Measurements from ENCODE around the gene KCNN2. TPM values are rescaled to one million over a fixed set of nuclear protein-coding genes. Genes with fewer than 3 reads are reported as not detected.

Gene KCNN2
- total and polyA plus RNA-seq, 2 of the 4 experiments (the other 2 are of a cell fraction), result 2.2 to 8.8 TPM

DNA sequence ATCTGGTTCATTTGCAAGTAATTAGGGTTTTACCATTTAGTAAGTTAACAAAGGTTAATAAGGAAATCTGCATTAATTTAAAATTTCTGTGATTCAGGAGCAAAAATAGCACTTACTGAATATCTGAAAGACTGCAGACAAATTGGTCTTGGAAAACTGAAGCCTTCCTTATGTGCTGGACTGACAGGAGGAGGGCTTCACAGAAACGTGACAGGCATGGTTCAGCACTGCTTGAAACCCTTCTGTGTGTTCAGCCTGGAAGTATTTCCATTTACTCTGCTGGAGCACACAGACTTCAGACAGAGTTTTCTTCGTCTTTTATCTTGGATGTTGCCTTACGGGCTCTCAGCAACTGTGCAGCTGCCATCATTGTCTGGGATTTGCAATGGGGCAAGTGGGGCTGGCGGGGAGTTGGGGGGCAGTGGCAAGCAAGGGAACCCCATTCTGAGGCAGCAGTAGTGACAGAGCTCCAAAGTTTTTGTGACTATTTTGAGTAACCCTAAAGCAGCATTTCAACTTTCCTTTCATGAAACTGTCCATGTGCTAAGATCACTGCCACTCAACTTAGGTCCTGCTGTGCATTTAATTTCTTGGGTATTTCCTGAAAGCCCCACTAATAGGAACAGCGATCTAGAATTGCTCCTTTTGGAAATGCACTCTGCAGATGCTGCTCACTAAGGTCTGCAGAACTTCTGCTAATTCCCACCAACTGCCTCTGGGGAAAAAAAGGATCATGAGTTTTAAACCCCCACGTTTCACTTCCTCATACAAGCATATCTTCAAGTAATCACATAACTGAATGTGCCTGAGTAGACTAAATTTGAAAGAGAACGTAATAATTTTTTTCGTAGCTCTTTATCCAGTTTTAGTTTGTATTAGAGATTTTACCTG lies 56.6 kb downstream of the KCNN2 start:
- Histone ChIP-seq H3K4me2 (ENCODE audit: low read depth, low read length) (no peak overlapping the region), H3K4ac (ENCODE audit: low read depth, low read length) (no peak overlapping the region), H3K79me1 (ENCODE audit: low read depth in 1 of 2, low read length in 2 of 2) (peaks cover 0 to 2% of the 10 kb centered on the region in 2 experiments; a peak in 2 of 4 replicates), H3K4me1 (ENCODE audit: control insufficient read depth, insufficient read depth, low read length) (peaks cover 9% of the 10 kb centered on the region), H3K18ac (ENCODE audit: low read depth, low read length) (no peak overlapping the region), H2BK15ac (ENCODE audit: low read depth, low read length) (no peak overlapping the region), H4K91ac (ENCODE audit: insufficient read depth, low read depth, low read length) (no peak overlapping the region), H3K27ac (ENCODE audit: insufficient read depth, low read length) (no peak overlapping the region), H2BK5ac (ENCODE audit: low read depth, low read length, poor library complexity, severe bottlenecking) (no peak overlapping the region), H3K4me3 (ENCODE audit: insufficient read depth, low read depth, low read length) (no peak overlapping the region), H4K8ac (ENCODE audit: low read depth in 2 of 2, low read length in 2 of 2) (no peak overlapping the region), H2AK5ac (ENCODE audit: low read depth, low read length) (no peak overlapping the region), H3K9me3 (ENCODE audit: control insufficient read depth, insufficient read depth, low read length) (no peaks in the 10 kb centered on the region), H2BK120ac (ENCODE audit: low read depth, low read length) (no peak overlapping the region), H3K9ac (ENCODE audit: low read depth, low read length) (no peak overlapping the region), H3K36me3 (ENCODE audit: control insufficient read depth, insufficient read depth, low read length) (no peaks in the 10 kb centered on the region), H3K14ac (replicated peaks; ENCODE audit: low read depth, low read length) (no peak overlapping the region), H2BK20ac (ENCODE audit: low read depth, low read length) (no peak overlapping the region), H4K20me1 (ENCODE audit: insufficient read depth, low read length) (no peaks in the 10 kb centered on the region), H3K23ac (ENCODE audit: low read depth, low read length) (no peak overlapping the region), H2AK9ac (replicated peaks; ENCODE audit: low read depth, low read length, poor library complexity) (no peak overlapping the region), H2AFZ (replicated peaks; ENCODE audit: low read length, poor library complexity) (no peak overlapping the region), H3K9me1 (ENCODE audit: insufficient read depth, low read length) (no peaks in the 10 kb centered on the region), H4K5ac (ENCODE audit: low read depth, low read length) (no peak overlapping the region), H3K56ac (ENCODE audit: extremely low read depth, insufficient read depth, low read length) (no peak overlapping the region), H3K27me3 (ENCODE audit: control insufficient read depth, insufficient read depth, low read length) (no peaks in the 10 kb centered on the region)
- TF ChIP-seq RFX5 (IDR thresholded peaks at IDR 0.05; ENCODE audit: low read depth, low read length), result no peak
- TF ChIP-seq RAD21 (IDR thresholded peaks at IDR 0.05; ENCODE audit: low read length), result no peak
- TF ChIP-seq SMC3 (IDR thresholded peaks at IDR 0.05; ENCODE audit: low read depth, low read length), result no peak
- TF ChIP-seq BHLHE40 (IDR thresholded peaks at IDR 0.05; ENCODE audit: low read depth, low read length), result no peak
- no peak for TF ChIP-seq CHD1 (IDR thresholded peaks at IDR 0.05; ENCODE audit: low read depth, low read length)
- TF ChIP-seq, protein P1, sequence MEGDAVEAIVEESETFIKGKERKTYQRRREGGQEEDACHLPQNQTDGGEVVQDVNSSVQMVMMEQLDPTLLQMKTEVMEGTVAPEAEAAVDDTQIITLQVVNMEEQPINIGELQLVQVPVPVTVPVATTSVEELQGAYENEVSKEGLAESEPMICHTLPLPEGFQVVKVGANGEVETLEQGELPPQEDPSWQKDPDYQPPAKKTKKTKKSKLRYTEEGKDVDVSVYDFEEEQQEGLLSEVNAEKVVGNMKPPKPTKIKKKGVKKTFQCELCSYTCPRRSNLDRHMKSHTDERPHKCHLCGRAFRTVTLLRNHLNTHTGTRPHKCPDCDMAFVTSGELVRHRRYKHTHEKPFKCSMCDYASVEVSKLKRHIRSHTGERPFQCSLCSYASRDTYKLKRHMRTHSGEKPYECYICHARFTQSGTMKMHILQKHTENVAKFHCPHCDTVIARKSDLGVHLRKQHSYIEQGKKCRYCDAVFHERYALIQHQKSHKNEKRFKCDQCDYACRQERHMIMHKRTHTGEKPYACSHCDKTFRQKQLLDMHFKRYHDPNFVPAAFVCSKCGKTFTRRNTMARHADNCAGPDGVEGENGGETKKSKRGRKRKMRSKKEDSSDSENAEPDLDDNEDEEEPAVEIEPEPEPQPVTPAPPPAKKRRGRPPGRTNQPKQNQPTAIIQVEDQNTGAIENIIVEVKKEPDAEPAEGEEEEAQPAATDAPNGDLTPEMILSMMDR (conservative IDR thresholded peaks at IDR 0.05; ENCODE audit: low read depth, low read length), result no peak
- no peak for TF ChIP-seq RCOR1 (IDR thresholded peaks at IDR 0.05; ENCODE audit: insufficient replicate concordance, low read length)
- in situ Hi-C loops (cut with MboI; ENCODE audit: low sequenced_read_pairs), result no loop called here
- BruUV-seq (replicated peaks), result no TSS peak
- DNase-seq (no peak), ATAC-seq (ENCODE audit: low read depth) (no peak)
- intact Hi-C loops (cut with micrococcal nuclease), result loop anchor here (10.0 kb wide), 1 partner anchor 164 kb away; no protein-coding TSS in a partner anchor
- ChIA-PET CTCF (no interaction called here), POLR2A (ENCODE audit: unreplicated experiment) (no interaction called here)
- dilution Hi-C loops (cut with HindIII; ENCODE audit: low sequenced_read_pairs, unreplicated experiment), result no loop called here
- 71% methylated on average over 2 of the region's 8 CpGs; no CpG with 5 or more reads in 1 of the 2 experiments for WGBS, 2 experiments (ENCODE audit: extremely low coverage in 2 of 2, insufficient read length in 1 of 2)

All from IMR-90 (cell line).